Spleen (tissue), 7 donors: ENCODE results near the gene RAMP2.

Experiments
- CTCF ChIP-seq, 11 experiments: fragments of 200-600 bp in 7 of 11; fragments of 450-650 bp in 4 of 11; sonication (generic) in 4 of 11; IDR thresholded peaks in 8 of 11; conservative IDR thresholded peaks in 3 of 11; 1 replicate in 7 of 11; 2 replicates in 4 of 11; pipeline versions ENCODE4 v1.4.0 to v1.8.0; 2016 to 2021; ENCODE audit warnings: antibody characterized with exemption in 11 of 11, inconsistent platforms in 4 of 11, mild to moderate bottlenecking in 1 of 11
- POLR2A ChIP-seq, 3 donors: fragments of 450-650 bp; IDR thresholded peaks; one replicate each; pipeline ENCODE4 v1.5.1; 2017; ENCODE audit warnings: antibody characterized with exemption in 3 of 3, mild to moderate bottlenecking in 1 of 3
- donor health status: DM: no; HTN: no; CAD: no; lungs with moderate emphysema.
- donor health status: DM: no; HTN: no; CAD: no.
- donor health status: DM: no; HTN: no; CAD: no.

- TF ChIP-seq CTCF (IDR thresholded peaks at IDR 0.05 in 8 of 11, conservative IDR thresholded peaks at IDR 0.05 in 3 of 11) = no peak
- TF ChIP-seq POLR2A (IDR thresholded peaks at IDR 0.05) = no peak
Measured at GRCh38 chr17:42766124-42766523, 5.1 kb downstream of the RAMP2 start.
